Endothelial cell of umbilical vein (primary cell): ENCODE measurements around the gene LDLRAD3. TPM values are rescaled to one million over a fixed set of nuclear protein-coding genes. Genes with fewer than 3 reads are reported as not detected.

Source experiments
- BruUV-seq: library from RNA; stranded (reverse); fragments of 400-500 nt; replicated peaks from 2 replicates; lab custom pipeline; 2021; lab: Mats Ljungman, UMichigan
- CTCF ChIA-PET: fragments of 300-600, 350-600 bp; sonication (Branson Sonifier 250); formaldehyde crosslinking; loops from one replicate; lab custom pipeline; 2021; ENCODE audit warnings: antibody characterized with exemption, inconsistent platforms; lab: Charles Lee
- POLR2A ChIA-PET: fragments of 300-600, 350-600 bp; sonication (Branson Sonifier 250); formaldehyde crosslinking; loops from one replicate; lab custom pipeline; 2021; ENCODE audit warnings: antibody characterized with exemption, inconsistent platforms; lab: Charles Lee
- DNase-seq: peaks from one replicate; pipeline ENCODE4 v3.0.0-alpha.2; 2011; ENCODE audit warnings: low read depth, low spot score
- FAIRE-seq: peaks from 2 replicates; lab custom pipeline; 2011; peaks lifted over from hg19 to GRCh38; lab: Jason Lieb, UNC
- H2AFZ ChIP-seq: 2 replicates; pipeline ENCODE4 v1.6.0; 2012; ENCODE audit warnings: low read depth, low read length, control low read depth, inconsistent platforms
- H3K27ac ChIP-seq: 2 replicates; pipeline ENCODE4 v1.5.1; 2011; ENCODE audit warnings: low read depth, mild to moderate bottlenecking, control low read depth, low read length, moderate library complexity; ENCODE audit not compliant: insufficient read depth
- H3K27me3 ChIP-seq, 2 experiments: 2 replicates each; pipeline versions ENCODE4 v1.6.0 to v1.6.1; 2011; ENCODE audit warnings: low read length in 2 of 2, mixed read lengths in 1 of 2; ENCODE audit not compliant: control insufficient read depth in 2 of 2, insufficient read depth in 2 of 2
- H3K36me3 ChIP-seq, 2 experiments: 2 replicates in 1 of 2; 3 replicates in 1 of 2; pipeline ENCODE4 v1.5.1; 2011; ENCODE audit warnings: low read length in 2 of 2, mild to moderate bottlenecking in 1 of 2, moderate library complexity in 1 of 2; ENCODE audit not compliant: control insufficient read depth in 2 of 2, insufficient read depth in 2 of 2; ENCODE audit errors: extremely low read depth in 1 of 2
- H3K4me1 ChIP-seq: 3 replicates; pipeline ENCODE4 v1.5.1; 2011; ENCODE audit warnings: mild to moderate bottlenecking, low read length; ENCODE audit not compliant: control insufficient read depth, insufficient read depth; ENCODE audit errors: extremely low read depth
- H3K4me2 ChIP-seq: 2 replicates; pipeline ENCODE4 v1.6.1; 2011; ENCODE audit warnings: low read length, control low read depth, mixed read lengths; ENCODE audit not compliant: insufficient read depth
- H3K4me3 ChIP-seq, 3 experiments: fragments of 200-600 bp in 1 of 3; sonication (generic), shearing (Covaris generic) in 1 of 3; replicated peaks in 1 of 3; 2 replicates each; pipeline ENCODE4 v1.5.1; 2011 to 2016; ENCODE audit warnings: control low read depth in 3 of 3, low read length in 3 of 3, mild to moderate bottlenecking in 2 of 3, inconsistent platforms in 1 of 3, low read depth in 1 of 3, moderate library complexity in 1 of 3; ENCODE audit not compliant: insufficient read depth in 1 of 3
- H3K79me2 ChIP-seq: 2 replicates; pipeline ENCODE4 v1.6.0; 2012; ENCODE audit warnings: low read length, inconsistent platforms; ENCODE audit not compliant: control insufficient read depth, insufficient read depth
- H3K9ac ChIP-seq: replicated peaks from 2 replicates; pipeline ENCODE3; 2011; ENCODE audit warnings: low read length, control low read depth; ENCODE audit not compliant: insufficient read depth; ENCODE audit errors: extremely low read depth
- H3K9me1 ChIP-seq: replicated peaks from 3 replicates; pipeline ENCODE4 v1.6.0; 2011; ENCODE audit warnings: mild to moderate bottlenecking, low read length; ENCODE audit not compliant: control insufficient read depth, insufficient read depth; ENCODE audit errors: extremely low read depth
- H3K9me3 ChIP-seq: replicated peaks from 2 replicates; pipeline ENCODE4 v1.5.1; 2012; ENCODE audit warnings: low read length, inconsistent platforms; ENCODE audit not compliant: control insufficient read depth, insufficient read depth
- H4K20me1 ChIP-seq: replicated peaks from 2 replicates; pipeline ENCODE3; 2011; ENCODE audit warnings: mild to moderate bottlenecking, low read length; ENCODE audit not compliant: control insufficient read depth, insufficient read depth; ENCODE audit errors: extremely low read depth
- EZH2 ChIP-seq: IDR thresholded peaks from 2 replicates; pipeline ENCODE4 v1.6.1; 2012; ENCODE audit warnings: borderline replicate concordance, low read depth, mild to moderate bottlenecking, moderate library complexity, low read length, inconsistent platforms; ENCODE audit not compliant: severe bottlenecking
- FOS ChIP-seq: IDR thresholded peaks from 2 replicates; pipeline ENCODE4 v1.6.1; 2011; ENCODE audit warnings: mild to moderate bottlenecking, low read length, moderate library complexity, borderline replicate concordance; ENCODE audit not compliant: insufficient read depth
- GATA2 ChIP-seq: IDR thresholded peaks from 2 replicates; pipeline ENCODE4 v1.7.0; 2011; ENCODE audit warnings: low read depth, mild to moderate bottlenecking, moderate library complexity, mixed read lengths, low read length; ENCODE audit not compliant: insufficient read length, insufficient read depth
- JUN ChIP-seq: IDR thresholded peaks from 2 replicates; pipeline ENCODE4 v1.6.1; 2011; ENCODE audit warnings: borderline replicate concordance, low read depth; ENCODE audit not compliant: insufficient read length, insufficient read depth
- MYC ChIP-seq: IDR thresholded peaks from one replicate; pipeline ENCODE4 v1.6.1; 2011; ENCODE audit warnings: mild to moderate bottlenecking, low read depth, low read length
- POLR2A ChIP-seq: IDR thresholded peaks from 2 replicates; pipeline ENCODE4 v1.6.1; 2012; ENCODE audit warnings: low read depth, mild to moderate bottlenecking, control low read depth, low read length
- POLR2AphosphoS5 ChIP-seq: IDR thresholded peaks from 2 replicates; pipeline ENCODE4 v1.6.1; 2012; ENCODE audit warnings: low read depth, mild to moderate bottlenecking, control low read depth, low read length, moderate library complexity; ENCODE audit not compliant: insufficient read depth
- dilution Hi-C: fragments of 300-500 bp; cut with MboI; formaldehyde crosslinking; loops from one replicate; pipeline ENCODE4 v1.15.0; 2019; ENCODE audit warnings: low sequenced_read_pairs; ENCODE audit not compliant: extremely low pct_ligation_motif_present
- intact Hi-C: fragments of 100-400 bp; cut with micrococcal nuclease; formaldehyde crosslinking; loops from one replicate; pipeline ENCODE4 v1.10.0; 2022
- polyA plus RNA-seq, 4 experiments: library from polyadenylated mRNA; depleted of rRNA in 3 of 4; stranded (reverse) in 3 of 4; unstranded in 1 of 4; fragments of >200 nt; gene quantifications; 2 replicates each; pipeline versions ENCODE4 v1.2.1 to v1.2.3, GENCODE V29; 2011 to 2012; ENCODE audit warnings: missing spikeins in 1 of 4
- total RNA-seq: library from RNA; stranded (reverse); gene quantifications from 2 replicates; pipeline ENCODE4 v1.2.3, GENCODE V29; 2021
- TF ChIP-seq, protein P1 (sequence below), 2 donors: IDR thresholded peaks; 1 replicate in 1 of 2; 2 replicates in 1 of 2; pipeline ENCODE4 v1.5.1; 2011; ENCODE audit warnings: low read length in 2 of 2, mild to moderate bottlenecking in 2 of 2, moderate library complexity in 2 of 2, control low read depth in 1 of 2, inconsistent platforms in 1 of 2, low read depth in 1 of 2; ENCODE audit not compliant: insufficient read depth in 1 of 2; ENCODE audit errors: extremely low read depth in 1 of 2
- TF ChIP-seq, protein P2 (sequence below): IDR thresholded peaks from 2 replicates; pipeline ENCODE4 v1.6.1; 2011; ENCODE audit not compliant: insufficient read depth, insufficient read length

The LDLRAD3 gene
- total and polyA plus RNA-seq, 2 donors (not counting 3 experiments of a cell fraction or from before 2014, with no cell fraction given): 17.9 to 25.1 TPM

DNA sequence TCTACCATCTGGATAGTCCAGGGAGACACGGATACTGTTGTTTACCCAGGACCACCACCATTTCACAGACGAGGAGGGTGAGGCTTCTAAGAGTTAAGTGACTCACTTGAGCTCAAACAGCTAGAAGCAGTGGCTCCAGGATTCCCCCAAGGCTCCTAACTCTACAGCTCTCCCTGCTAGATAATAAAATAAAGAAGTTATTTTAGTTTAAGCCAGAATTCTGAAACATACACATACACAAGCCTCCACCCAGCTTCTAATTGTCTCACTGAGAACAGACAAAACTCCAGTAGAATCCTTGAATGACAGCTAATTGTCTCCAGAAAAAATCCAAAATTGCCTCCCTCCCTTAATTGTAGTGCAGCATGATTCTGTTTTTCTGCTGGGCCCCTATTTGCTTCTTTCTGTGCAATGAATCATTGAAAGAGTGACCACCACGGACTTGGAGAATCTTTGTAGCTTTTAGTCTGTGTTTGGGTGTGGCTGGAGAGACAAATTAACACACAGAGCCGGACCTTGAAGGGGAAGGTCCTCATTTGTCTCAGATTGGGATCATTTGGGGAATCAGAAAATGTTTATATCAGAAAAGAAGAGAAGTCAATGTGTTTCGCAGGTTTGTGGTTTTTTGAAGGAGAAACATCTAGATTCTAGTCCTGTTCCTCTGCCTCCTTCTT, 280.5 kb downstream of the LDLRAD3 start:
- Histone ChIP-seq H3K4me3 (no peak overlapping the region), H3K9ac (no peak overlapping the region), H2AFZ (no peak overlapping the region), H3K27ac (no peak overlapping the region), H3K9me1 (no peaks in the 10 kb centered on the region), H3K9me3 (peaks cover 4% of the 10 kb centered on the region), H4K20me1 (no peaks in the 10 kb centered on the region), H3K27me3 (no peaks in the 10 kb centered on the region), H3K36me3 (peaks cover 0 to 2% of the 10 kb centered on the region in 2 experiments), H3K4me2 (no peak overlapping the region), H3K4me1 (no peaks in the 10 kb centered on the region), H3K79me2 (no peaks in the 10 kb centered on the region)
- ChIA-PET CTCF (interaction anchor here (1.1 to 1.3 kb wide), 2 partner anchors 25 to 402 kb away, joined by 3 to 5 read pairs; no protein-coding TSS in a partner anchor), POLR2A (no interaction called here)
- FAIRE-seq (no peak), DNase-seq (no peak)
- intact Hi-C loops (no loop called here), dilution Hi-C loops (no loop called here)
- TF ChIP-seq, protein P1, sequence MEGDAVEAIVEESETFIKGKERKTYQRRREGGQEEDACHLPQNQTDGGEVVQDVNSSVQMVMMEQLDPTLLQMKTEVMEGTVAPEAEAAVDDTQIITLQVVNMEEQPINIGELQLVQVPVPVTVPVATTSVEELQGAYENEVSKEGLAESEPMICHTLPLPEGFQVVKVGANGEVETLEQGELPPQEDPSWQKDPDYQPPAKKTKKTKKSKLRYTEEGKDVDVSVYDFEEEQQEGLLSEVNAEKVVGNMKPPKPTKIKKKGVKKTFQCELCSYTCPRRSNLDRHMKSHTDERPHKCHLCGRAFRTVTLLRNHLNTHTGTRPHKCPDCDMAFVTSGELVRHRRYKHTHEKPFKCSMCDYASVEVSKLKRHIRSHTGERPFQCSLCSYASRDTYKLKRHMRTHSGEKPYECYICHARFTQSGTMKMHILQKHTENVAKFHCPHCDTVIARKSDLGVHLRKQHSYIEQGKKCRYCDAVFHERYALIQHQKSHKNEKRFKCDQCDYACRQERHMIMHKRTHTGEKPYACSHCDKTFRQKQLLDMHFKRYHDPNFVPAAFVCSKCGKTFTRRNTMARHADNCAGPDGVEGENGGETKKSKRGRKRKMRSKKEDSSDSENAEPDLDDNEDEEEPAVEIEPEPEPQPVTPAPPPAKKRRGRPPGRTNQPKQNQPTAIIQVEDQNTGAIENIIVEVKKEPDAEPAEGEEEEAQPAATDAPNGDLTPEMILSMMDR (IDR thresholded peaks at IDR 0.05; ENCODE audit: extremely low read depth in 1 of 2, insufficient read depth in 1 of 2, low read depth in 1 of 2, low read length in 2 of 2): no peak
- TF ChIP-seq EZH2: no peak
- TF ChIP-seq POLR2A: no peak
- TF ChIP-seq JUN: no peak
- TF ChIP-seq GATA2: no peak
- TF ChIP-seq, protein P2, sequence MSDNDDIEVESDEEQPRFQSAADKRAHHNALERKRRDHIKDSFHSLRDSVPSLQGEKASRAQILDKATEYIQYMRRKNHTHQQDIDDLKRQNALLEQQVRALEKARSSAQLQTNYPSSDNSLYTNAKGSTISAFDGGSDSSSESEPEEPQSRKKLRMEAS: no peak
- no peak for TF ChIP-seq FOS
- no peak for TF ChIP-seq MYC
- TF ChIP-seq POLR2AphosphoS5: no peak
- no TSS peak for BruUV-seq
